ENCODE measurements around the gene CDHR1.

Gene CDHR1

DNA sequence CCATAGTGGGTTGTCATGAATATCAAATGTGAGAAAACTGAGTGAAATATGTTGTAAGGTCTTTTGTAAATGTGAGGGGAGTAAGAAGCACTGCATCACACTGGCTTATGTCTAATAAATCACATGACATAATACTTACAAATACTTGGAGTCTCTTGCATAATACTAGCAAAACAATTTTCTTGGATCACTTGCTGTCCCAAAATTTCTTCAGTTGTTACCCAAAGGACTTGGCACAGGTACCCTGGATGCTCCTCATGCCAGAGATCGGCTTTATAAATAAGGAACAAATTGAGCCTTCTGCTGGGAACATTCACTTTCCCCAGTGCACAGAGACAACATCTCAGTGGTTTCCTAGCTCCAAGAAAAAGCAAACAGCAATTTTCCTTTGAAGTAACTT lies 36.0 kb downstream of the CDHR1 start:
- Histone ChIP-seq H3K27me3 (ENCODE audit: low read depth, low read length) (peaks cover 10% of the 10 kb centered on the region; the same call in 1 of the 2 replicates), H3K9me3 (ENCODE audit: insufficient read depth, low read length) (no peaks in the 10 kb centered on the region), H3K4me2 (ENCODE audit: low read length) (no peak overlapping the region), H3K79me2 (ENCODE audit: low read length) (no peaks in the 10 kb centered on the region), H3K4me1 (ENCODE audit: low read length) (no peaks in the 10 kb centered on the region), H3K4me3 (ENCODE audit: low read length) (no peak overlapping the region), H3K9ac (ENCODE audit: low read length) (no peak overlapping the region), H3K36me3 (replicated peaks; ENCODE audit: low read depth, low read length) (no peaks in the 10 kb centered on the region), H2AFZ (ENCODE audit: low read depth, low read length) (no peak overlapping the region), H3K27ac (ENCODE audit: low read length) (no peak overlapping the region), H4K20me1 (ENCODE audit: insufficient read depth, low read length) (no peaks in the 10 kb centered on the region)
- no peak for TF ChIP-seq EZH2phosphoT487 (IDR thresholded peaks at IDR 0.05; ENCODE audit: low read depth)
- TF ChIP-seq, protein P1, sequence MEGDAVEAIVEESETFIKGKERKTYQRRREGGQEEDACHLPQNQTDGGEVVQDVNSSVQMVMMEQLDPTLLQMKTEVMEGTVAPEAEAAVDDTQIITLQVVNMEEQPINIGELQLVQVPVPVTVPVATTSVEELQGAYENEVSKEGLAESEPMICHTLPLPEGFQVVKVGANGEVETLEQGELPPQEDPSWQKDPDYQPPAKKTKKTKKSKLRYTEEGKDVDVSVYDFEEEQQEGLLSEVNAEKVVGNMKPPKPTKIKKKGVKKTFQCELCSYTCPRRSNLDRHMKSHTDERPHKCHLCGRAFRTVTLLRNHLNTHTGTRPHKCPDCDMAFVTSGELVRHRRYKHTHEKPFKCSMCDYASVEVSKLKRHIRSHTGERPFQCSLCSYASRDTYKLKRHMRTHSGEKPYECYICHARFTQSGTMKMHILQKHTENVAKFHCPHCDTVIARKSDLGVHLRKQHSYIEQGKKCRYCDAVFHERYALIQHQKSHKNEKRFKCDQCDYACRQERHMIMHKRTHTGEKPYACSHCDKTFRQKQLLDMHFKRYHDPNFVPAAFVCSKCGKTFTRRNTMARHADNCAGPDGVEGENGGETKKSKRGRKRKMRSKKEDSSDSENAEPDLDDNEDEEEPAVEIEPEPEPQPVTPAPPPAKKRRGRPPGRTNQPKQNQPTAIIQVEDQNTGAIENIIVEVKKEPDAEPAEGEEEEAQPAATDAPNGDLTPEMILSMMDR (IDR thresholded peaks at IDR 0.05; ENCODE audit: low read depth, low read length): no peak

DNA sequence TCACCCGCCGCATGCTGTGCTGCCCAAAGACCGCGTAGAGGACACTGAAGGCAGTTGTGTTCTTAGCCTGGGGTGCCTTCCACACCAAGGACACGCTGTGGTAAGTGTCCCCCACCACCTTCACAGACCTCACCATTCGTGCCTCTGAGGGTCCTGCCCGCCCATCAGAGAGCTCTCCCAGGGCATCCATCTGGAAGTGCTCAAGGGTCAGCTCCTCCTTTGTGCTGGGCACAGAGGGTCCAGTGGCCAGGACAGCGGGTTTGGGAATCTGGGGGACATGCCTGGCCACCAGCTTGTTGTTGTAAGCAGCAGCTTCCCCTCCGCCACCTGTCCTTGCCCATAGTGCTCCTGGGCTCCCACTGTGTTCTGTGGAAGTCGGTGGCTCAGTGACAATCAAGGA lies 38.0 kb downstream of the CDHR1 start:
- H3K4me2 ChIP-seq (ENCODE audit: low read length): no peak overlapping the region

DNA sequence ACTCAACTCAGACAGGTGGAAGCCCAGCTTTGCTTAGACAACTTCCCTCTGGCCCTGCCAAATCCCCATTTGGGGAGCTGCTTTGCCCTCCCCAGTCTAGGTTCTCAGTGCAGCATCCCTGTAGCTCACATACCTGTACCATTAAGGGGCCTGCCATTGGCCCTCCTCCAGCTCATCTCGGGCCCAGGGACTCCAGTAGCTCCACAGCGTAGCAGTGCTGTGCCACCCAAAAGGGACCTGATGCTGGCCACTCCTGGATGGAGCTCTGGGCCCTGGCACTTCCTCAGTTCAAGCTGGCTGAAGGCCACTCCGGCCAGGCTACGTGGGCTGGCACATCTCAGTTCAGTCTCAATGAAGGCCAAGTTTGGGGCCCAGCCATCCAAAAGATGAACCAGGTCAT lies 39.6 kb downstream of the CDHR1 start:
- no peak overlapping the region for H3K27ac ChIP-seq (ENCODE audit: low read length)
- H3K27me3 ChIP-seq (ENCODE audit: low read depth, low read length): no peaks in the 10 kb centered on the region; the same call in 1 of the 2 replicates
- H3K79me2 ChIP-seq (ENCODE audit: low read length): no peaks in the 10 kb centered on the region
- no peak overlapping the region for H3K9ac ChIP-seq (ENCODE audit: low read length)
- no peaks in the 10 kb centered on the region for H3K4me1 ChIP-seq (ENCODE audit: low read length)
- H3K4me3 ChIP-seq (ENCODE audit: low read length): no peak overlapping the region
- H3K9me3 ChIP-seq (ENCODE audit: insufficient read depth, low read length): no peaks in the 10 kb centered on the region
- no peaks in the 10 kb centered on the region for H3K36me3 ChIP-seq (replicated peaks; ENCODE audit: low read depth, low read length)
- TF ChIP-seq, protein P1 (IDR thresholded peaks at IDR 0.05; ENCODE audit: low read depth, low read length): no peak
- no peak for TF ChIP-seq EZH2phosphoT487 (IDR thresholded peaks at IDR 0.05; ENCODE audit: low read depth)
- H3K4me2 ChIP-seq (ENCODE audit: low read length): no peak overlapping the region
- H2AFZ ChIP-seq (ENCODE audit: low read depth, low read length): no peak overlapping the region
- H4K20me1 ChIP-seq (ENCODE audit: insufficient read depth, low read length): no peaks in the 10 kb centered on the region

More for the DNA sequence above, 38.0 kb downstream of the CDHR1 start:
- no peaks in the 10 kb centered on the region for H3K79me2 ChIP-seq (ENCODE audit: low read length)
- peaks cover 7% of the 10 kb centered on the region; the same call in 1 of the 2 replicates for H3K27me3 ChIP-seq (ENCODE audit: low read depth, low read length)
- no peak overlapping the region for H3K27ac ChIP-seq (ENCODE audit: low read length)
- H3K9ac ChIP-seq (ENCODE audit: low read length): no peak overlapping the region
- H3K9me3 ChIP-seq (ENCODE audit: insufficient read depth, low read length): no peaks in the 10 kb centered on the region
- H3K4me1 ChIP-seq (ENCODE audit: low read length): no peaks in the 10 kb centered on the region
- no peaks in the 10 kb centered on the region for H4K20me1 ChIP-seq (ENCODE audit: insufficient read depth, low read length)
- TF ChIP-seq, protein P1 (IDR thresholded peaks at IDR 0.05; ENCODE audit: low read depth, low read length): no peak
- TF ChIP-seq EZH2phosphoT487 (IDR thresholded peaks at IDR 0.05; ENCODE audit: low read depth): no peak
- H3K36me3 ChIP-seq (replicated peaks; ENCODE audit: low read depth, low read length): no peaks in the 10 kb centered on the region
- H3K4me3 ChIP-seq (ENCODE audit: low read length): no peak overlapping the region
- no peak overlapping the region for H2AFZ ChIP-seq (ENCODE audit: low read depth, low read length)

DNA sequence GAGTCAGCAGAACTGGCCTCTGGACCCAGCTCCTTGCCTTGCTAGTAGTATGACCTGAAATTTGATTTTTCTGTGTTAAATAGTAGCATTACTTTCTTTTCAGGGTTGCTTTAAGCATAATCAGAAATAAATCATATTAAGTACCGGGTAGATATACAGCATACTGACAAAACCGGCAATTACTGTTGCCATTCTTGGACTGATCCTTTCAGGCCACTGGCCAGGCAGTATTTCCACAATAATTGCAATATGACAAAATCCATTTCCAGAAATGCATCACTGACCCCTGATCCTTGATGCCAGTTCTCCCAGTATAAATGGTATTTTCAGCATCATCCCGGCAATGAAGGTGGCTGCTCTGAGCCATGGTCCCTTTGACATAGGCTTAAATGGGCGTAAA lies 40.1 kb downstream of the CDHR1 start:
- Histone ChIP-seq H2AFZ (ENCODE audit: low read depth, low read length) (no peak overlapping the region), H3K79me2 (ENCODE audit: low read length) (no peaks in the 10 kb centered on the region), H3K9ac (ENCODE audit: low read length) (no peak overlapping the region), H4K20me1 (ENCODE audit: insufficient read depth, low read length) (no peaks in the 10 kb centered on the region), H3K4me1 (ENCODE audit: low read length) (no peaks in the 10 kb centered on the region), H3K27ac (ENCODE audit: low read length) (no peak overlapping the region), H3K36me3 (replicated peaks; ENCODE audit: low read depth, low read length) (no peaks in the 10 kb centered on the region), H3K9me3 (ENCODE audit: insufficient read depth, low read length) (no peaks in the 10 kb centered on the region), H3K4me3 (ENCODE audit: low read length) (no peak overlapping the region), H3K4me2 (ENCODE audit: low read length) (no peak overlapping the region), H3K27me3 (ENCODE audit: low read depth, low read length) (no peaks in the 10 kb centered on the region)
- TF ChIP-seq EZH2phosphoT487 (IDR thresholded peaks at IDR 0.05; ENCODE audit: low read depth): no peak
- TF ChIP-seq, protein P1 (IDR thresholded peaks at IDR 0.05; ENCODE audit: low read depth, low read length): no peak

All from OCI-LY3 (cell line).